GM12878 (cell line): ENCODE measurements around the gene P4HA2. TPM values are rescaled to one million over a fixed set of nuclear protein-coding genes. Genes with fewer than 3 reads are reported as not detected.

Experiments used
- ATAC-seq: fragments of 200-7000 bp; cut with Tn5 transposase; 3 replicates; pipeline ENCODE4 v1.9.1; 2020; ENCODE audit warnings: mild to moderate bottlenecking, moderate library complexity
- BruUV-seq: library from RNA; stranded (reverse); fragments of 400-500 nt; replicated peaks from 2 replicates; lab custom pipeline; 2021; lab: Mats Ljungman, UMichigan
- CTCF ChIA-PET: fragments of 300-600 bp; sonication (Branson Sonifier 250); formaldehyde crosslinking; extraction: SDS; loops from one replicate; lab custom pipeline; 2021; ENCODE audit warnings: inconsistent platforms; lab: Yijun Ruan, JAX
- POLR2A ChIA-PET: fragments of 350-600 bp; formaldehyde crosslinking; extraction: SDS; loops from one replicate; lab custom pipeline; 2021; ENCODE audit warnings: inconsistent platforms; lab: Charles Lee
- RAD21 ChIA-PET: fragments of 300-600 bp; sonication (Branson Sonifier 250); formaldehyde crosslinking; loops from one replicate; lab custom pipeline; 2023; ENCODE audit warnings: antibody characterized with exemption; ENCODE audit not compliant: unreplicated experiment; lab: Charles Lee
- SMC1A ChIA-PET: fragments of 300-600 bp; sonication (Branson Sonifier 250); formaldehyde crosslinking; loops from one replicate; lab custom pipeline; 2023; ENCODE audit not compliant: unreplicated experiment, uncharacterized antibody; lab: Charles Lee
- DNase-seq: peaks from one replicate; pipeline ENCODE4 v3.0.0-alpha.2; 2011; ENCODE audit warnings: low read depth, low spot score
- FAIRE-seq: peaks from 3 replicates; lab custom pipeline; 2011; peaks lifted over from hg19 to GRCh38; lab: Jason Lieb, UNC
- H2AFZ ChIP-seq: 2 replicates; pipeline ENCODE4 v1.6.0; 2011; ENCODE audit warnings: low read depth, low read length, control low read depth; ENCODE audit not compliant: control insufficient read depth
- H3K27ac ChIP-seq: 2 replicates; pipeline ENCODE4 v1.5.1; 2011; ENCODE audit warnings: control low read depth; ENCODE audit not compliant: control insufficient read depth, insufficient read depth
- H3K27me3 ChIP-seq, 2 experiments: replicated peaks in 1 of 2; 2 replicates each; pipeline versions ENCODE4 v1.6.0 to v1.6.1; 2011; ENCODE audit warnings: low read length in 1 of 2; ENCODE audit not compliant: control insufficient read depth in 2 of 2, insufficient read depth in 2 of 2
- H3K36me3 ChIP-seq, 2 experiments: 2 replicates each; pipeline ENCODE4 v1.5.1; 2011; ENCODE audit warnings: low read length in 1 of 2; ENCODE audit not compliant: control insufficient read depth in 2 of 2, insufficient read depth in 2 of 2
- H3K4me1 ChIP-seq: 2 replicates; pipeline ENCODE4 v1.6.1; 2011; ENCODE audit warnings: mild to moderate bottlenecking, low read length, moderate library complexity, mixed read lengths; ENCODE audit not compliant: control insufficient read depth, insufficient read depth
- H3K4me2 ChIP-seq: 2 replicates; pipeline ENCODE4 v1.6.0; 2011; ENCODE audit warnings: control low read depth; ENCODE audit not compliant: control insufficient read depth, insufficient read depth
- H3K4me3 ChIP-seq: fragments of 200-600 bp; sonication (generic); 2 replicates; pipeline ENCODE4 v1.5.1; 2016
- H3K79me2 ChIP-seq: 2 replicates; pipeline ENCODE4 v1.6.0; 2011; ENCODE audit warnings: low read length; ENCODE audit not compliant: control insufficient read depth, insufficient read depth
- H3K9ac ChIP-seq: 2 replicates; pipeline ENCODE4 v1.8.0; 2011; ENCODE audit warnings: low read length, control low read depth, mixed read lengths; ENCODE audit not compliant: control insufficient read depth, insufficient read depth
- H3K9me3 ChIP-seq: replicated peaks from 3 replicates; pipeline ENCODE4 v1.5.1; 2011; ENCODE audit warnings: mild to moderate bottlenecking, low read length; ENCODE audit not compliant: control insufficient read depth, insufficient read depth
- H4K20me1 ChIP-seq: 2 replicates; pipeline ENCODE4 v1.6.0; 2011; ENCODE audit not compliant: control insufficient read depth, insufficient read depth
- ATF7 ChIP-seq: fragments of 450-650 bp; IDR thresholded peaks from 2 replicates; pipeline ENCODE4 v1.6.1; 2016; ENCODE audit warnings: low read depth, mild to moderate bottlenecking
- BCL11A ChIP-seq: IDR thresholded peaks from 2 replicates; pipeline ENCODE4 v1.6.1; 2011; ENCODE audit warnings: low read depth, low read length
- CBX3 ChIP-seq: fragments of 200-600 bp; sonication (generic); IDR thresholded peaks from 2 replicates; pipeline ENCODE4 v1.6.1; 2016; ENCODE audit warnings: low read depth, borderline replicate concordance
- CEBPB ChIP-seq, 2 experiments: fragments of 150-350 bp in 1 of 2; IDR thresholded peaks; 2 replicates each; pipeline ENCODE4 v1.6.1; 2012 to 2014; ENCODE audit warnings: low read depth in 2 of 2, low read length in 2 of 2, borderline replicate concordance in 1 of 2, inconsistent platforms in 1 of 2
- EZH2 ChIP-seq: IDR thresholded peaks from 2 replicates; pipeline ENCODE4 v1.6.1; 2012; ENCODE audit warnings: low read depth, mild to moderate bottlenecking, control low read depth, inconsistent platforms, low read length, borderline replicate concordance; ENCODE audit not compliant: control insufficient read depth
- JUND ChIP-seq: IDR thresholded peaks from 2 replicates; pipeline ENCODE4 v1.6.1; 2012; ENCODE audit warnings: low read depth, mild to moderate bottlenecking, low read length, improper control_type of control experiment, moderate library complexity
- KDM1A ChIP-seq: fragments of 200-600 bp; sonication (generic); IDR thresholded peaks from 2 replicates; pipeline ENCODE4 v1.6.1; 2016; ENCODE audit warnings: borderline replicate concordance
- MTA2 ChIP-seq: fragments of 450-650 bp; IDR thresholded peaks from 2 replicates; pipeline ENCODE4 v1.6.1; 2016; ENCODE audit warnings: low read depth, mild to moderate bottlenecking, moderate library complexity
- MXI1 ChIP-seq: fragments of 150-350 bp; IDR thresholded peaks from 2 replicates; pipeline ENCODE4 v1.6.1; 2011; ENCODE audit warnings: low read depth, mild to moderate bottlenecking, inconsistent platforms, low read length, improper control_type of control experiment
- NFYB ChIP-seq: IDR thresholded peaks from 2 replicates; pipeline ENCODE4 v1.6.1; 2011; ENCODE audit warnings: low read depth, mild to moderate bottlenecking, low read length, improper control_type of control experiment, moderate library complexity; ENCODE audit not compliant: insufficient read depth
- NRF1 ChIP-seq: conservative IDR thresholded peaks from 2 replicates; pipeline ENCODE4 v1.6.1; 2011; ENCODE audit warnings: mild to moderate bottlenecking, low read depth, low read length, improper control_type of control experiment
- RCOR1 ChIP-seq: conservative IDR thresholded peaks from 2 replicates; pipeline ENCODE4 v1.6.1; 2012; ENCODE audit warnings: low read depth, low read length, improper control_type of control experiment
- STAT3 ChIP-seq: IDR thresholded peaks from 2 replicates; pipeline ENCODE4 v1.6.1; 2011; ENCODE audit warnings: low read depth, low read length, improper control_type of control experiment
- SUZ12 ChIP-seq: fragments of 200-600 bp; sonication (generic); IDR thresholded peaks from one replicate; pipeline ENCODE4 v1.6.1; 2018; ENCODE audit warnings: antibody characterized with exemption, mild to moderate bottlenecking; ENCODE audit not compliant: unreplicated experiment
- WGBS: methylation state at CpG from one replicate; pipeline ENCODE4 v1.1.6; 2016; ENCODE audit warnings: low lambda C conversion rate; ENCODE audit not compliant: insufficient replicate concordance, insufficient coverage; ENCODE audit errors: missing lambda C conversion rate; 5-methylcytosine and 5-hydroxymethylcytosine counted together
- in situ Hi-C: fragments of 300-500 bp; cut with MboI; formaldehyde crosslinking; loops from 9 replicates; pipeline ENCODE4 v1.14.3; 2018; ENCODE audit warnings: mixed read lengths
- intact Hi-C: fragments of 100-400 bp; cut with micrococcal nuclease; formaldehyde crosslinking; loops from one replicate; pipeline ENCODE4 v1.14.2; 2022; ENCODE audit not compliant: unreplicated experiment
- polyA plus RNA-seq, 11 experiments: library from polyadenylated mRNA; depleted of rRNA in 4 of 11; unstranded in 6 of 11; stranded (reverse) in 5 of 11; fragments of >200 nt; fragmentation: Nextera tagmentation in 4 of 11; fragmentation: Illumina TruSeq in 1 of 11; extraction: Ambion mirVana in 4 of 11; extraction: Trizol in 1 of 11; gene quantifications; 1 replicate in 1 of 11; 2 replicates in 10 of 11; pipeline versions ENCODE4 v1.2.1 to v1.2.3, GENCODE V29; 2011 to 2016; ENCODE audit warnings: inconsistent platforms in 2 of 11, missing spikeins in 2 of 11, low read depth in 1 of 11
- total RNA-seq, 4 experiments: library from RNA; depleted of rRNA in 3 of 4; stranded (reverse); fragments of >200 nt in 3 of 4; fragmentation: Illumina TruSeq in 1 of 4; extraction: Trizol in 1 of 4; gene quantifications; 2 replicates each; pipeline versions ENCODE4 v1.2.1 to v1.2.3, GENCODE V29; 2013 to 2021
- TF ChIP-seq, protein P1 (sequence below): IDR thresholded peaks from 2 replicates; pipeline ENCODE4 v1.6.1; 2012; ENCODE audit warnings: low read depth, low read length, improper control_type of control experiment
- TF ChIP-seq, protein P2 (sequence below): fragments of 450-650 bp; IDR thresholded peaks from 2 replicates; pipeline ENCODE4 v1.6.1; 2016; ENCODE audit warnings: mild to moderate bottlenecking

The P4HA2 gene
- total and polyA plus RNA-seq, 10 of the 15 experiments (the other 5 are each of a cell fraction or from before 2014, with no cell fraction given): 4.7 to 10.9 (median 7.5) TPM

GRCh38 chr5:132150565-132150964 lies 77.1 kb downstream of the P4HA2 start:
- H3K27ac ChIP-seq: no peak overlapping the region
- ChIA-PET RAD21 (no interaction called here), SMC1A (interaction anchor here (0.6 to 0.9 kb wide), 2 partner anchors 10 to 114 kb away, joined by 3 to 4 read pairs; no protein-coding TSS in a partner anchor), POLR2A (no interaction called here), CTCF (interaction anchor here (0.6 kb wide), 1 partner anchor 124 kb away, joined by 3 read pairs; no protein-coding TSS in a partner anchor)
- H3K4me1 ChIP-seq: no peaks in the 10 kb centered on the region
- TF ChIP-seq ATF7 (no peak), EZH2 (no peak), MXI1 (no peak), CEBPB (IDR thresholded peaks at IDR 0.05; ENCODE audit: borderline replicate concordance in 1 of 2, low read depth in 2 of 2, low read length in 2 of 2) (no peak), STAT3 (no peak), BCL11A (no peak), NRF1 (no peak), SUZ12 (no peak), KDM1A (no peak), MTA2 (no peak), RCOR1 (no peak), NFYB (no peak), CBX3 (no peak), JUND (no peak)
- TF ChIP-seq, protein P1, sequence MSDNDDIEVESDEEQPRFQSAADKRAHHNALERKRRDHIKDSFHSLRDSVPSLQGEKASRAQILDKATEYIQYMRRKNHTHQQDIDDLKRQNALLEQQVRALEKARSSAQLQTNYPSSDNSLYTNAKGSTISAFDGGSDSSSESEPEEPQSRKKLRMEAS: no peak
- TF ChIP-seq, protein P2, sequence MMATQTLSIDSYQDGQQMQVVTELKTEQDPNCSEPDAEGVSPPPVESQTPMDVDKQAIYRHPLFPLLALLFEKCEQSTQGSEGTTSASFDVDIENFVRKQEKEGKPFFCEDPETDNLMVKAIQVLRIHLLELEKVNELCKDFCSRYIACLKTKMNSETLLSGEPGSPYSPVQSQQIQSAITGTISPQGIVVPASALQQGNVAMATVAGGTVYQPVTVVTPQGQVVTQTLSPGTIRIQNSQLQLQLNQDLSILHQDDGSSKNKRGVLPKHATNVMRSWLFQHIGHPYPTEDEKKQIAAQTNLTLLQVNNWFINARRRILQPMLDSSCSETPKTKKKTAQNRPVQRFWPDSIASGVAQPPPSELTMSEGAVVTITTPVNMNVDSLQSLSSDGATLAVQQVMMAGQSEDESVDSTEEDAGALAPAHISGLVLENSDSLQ: no peak
- H3K9me3 ChIP-seq: no peaks in the 10 kb centered on the region; the same call in 2 of the 3 replicates
- no peak for DNase-seq
- no peak for FAIRE-seq
- ATAC-seq: no peak
- no peaks in the 10 kb centered on the region for H3K79me2 ChIP-seq
- intact Hi-C loops: no loop called here
- in situ Hi-C loops: no loop called here
- no TSS peak for BruUV-seq
- H3K36me3 ChIP-seq: no peaks in the 10 kb centered on the region
- no peak overlapping the region for H3K4me3 ChIP-seq
- H3K9ac ChIP-seq: no peak overlapping the region
- no peaks in the 10 kb centered on the region for H4K20me1 ChIP-seq
- H3K27me3 ChIP-seq: no peaks in the 10 kb centered on the region
- WGBS: 0% methylated on average over 1 of the region's 2 CpGs
- no peak overlapping the region for H2AFZ ChIP-seq
- H3K4me2 ChIP-seq: no peak overlapping the region
